ENCODE measurements around the gene GSE1. TPM values are rescaled to one million over a fixed set of nuclear protein-coding genes. Genes with fewer than 3 reads are reported as not detected.

GSE1 gene
- total and polyA plus RNA-seq, 2 of the 13 experiments (the other 11 are each of a cell fraction or from before 2014, with no cell fraction given) = 16.1 to 31.2 TPM

- no peak for TF ChIP-seq PRDM15 (CRISPR knock-in tag; IDR thresholded peaks at IDR 0.05)
- TF ChIP-seq ZNF556 (CRISPR knock-in tag; IDR thresholded peaks at IDR 0.05; ENCODE audit: borderline replicate concordance) = 0 out of 2 replicates have a peak, but pooled peaks have one; percentile 33
- TF ChIP-seq ZNF513 (CRISPR knock-in tag; conservative IDR thresholded peaks at IDR 0.05) = no peak
- 0 out of 2 replicates have a peak, but pooled peaks have one; percentile 22 for TF ChIP-seq PAXIP1 (CRISPR knock-in tag; conservative IDR thresholded peaks at IDR 0.05)
- no peak for TF ChIP-seq CBX1 (IDR thresholded peaks at IDR 0.05; ENCODE audit: low read depth)
- TF ChIP-seq FOXP4 (CRISPR knock-in tag; IDR thresholded peaks at IDR 0.05) = peak; percentile 58; the same call in 1 of the 2 replicates
- TF ChIP-seq ZBTB44 (CRISPR knock-in tag; IDR thresholded peaks at IDR 0.05) = no peak
- peak; percentile 41; the same call in 1 of the 2 replicates for TF ChIP-seq CBFB (CRISPR knock-in tag; IDR thresholded peaks at IDR 0.05)
- no peak for TF ChIP-seq KLF16 (CRISPR knock-in tag; IDR thresholded peaks at IDR 0.05)
- TF ChIP-seq ZNF343 (CRISPR knock-in tag; IDR thresholded peaks at IDR 0.05) = 0 out of 2 replicates have a peak, but pooled peaks have one; percentile 77
- TF ChIP-seq LCORL (IDR thresholded peaks at IDR 0.05) = no peak
- peak; percentile 35; the same call in 1 of the 2 replicates for TF ChIP-seq LCORL (CRISPR knock-in tag; IDR thresholded peaks at IDR 0.05)
- 0 out of 4 replicates have a peak, but pooled peaks of 1 of the 2 experiments have one; percentile 23 for TF ChIP-seq HMGXB4 (CRISPR knock-in tag; IDR thresholded peaks at IDR 0.05; ENCODE audit: borderline replicate concordance in 1 of 2, low read depth in 1 of 2)
These were observed 32.0 kb downstream of the GSE1 start (continued) for GRCh38 chr16:85645021-85645589.
